HepG2 (cell line): Measurements from ENCODE around the gene WNT2B. TPM values are rescaled to one million over a fixed set of nuclear protein-coding genes. Genes with fewer than 3 reads are reported as not detected.
A peak's percentile ranks its signal among the peaks of the same experiment; 100 is the strongest.
"Not testable (repeated sequence)": the region's sequence is repeated elsewhere in the genome, so short reads cannot be mapped to it uniquely, and the experiment has no call there.

Experiments used
- ATAC-seq: fragments of 200-7000 bp; cut with Tn5 transposase; 3 replicates; pipeline ENCODE4 v1.9.1; 2020; ENCODE audit warnings: mild to moderate bottlenecking, moderate library complexity
- BruUV-seq: library from RNA; stranded (reverse); fragments of 400-500 nt; replicated peaks from 2 replicates; lab custom pipeline; 2021; lab: Mats Ljungman, UMichigan
- CTCF ChIA-PET: fragments of 300-600 bp; formaldehyde crosslinking; extraction: SDS; loops from one replicate; lab custom pipeline; 2021; ENCODE audit warnings: low total read pairs, inconsistent platforms, low intra/inter-chr PET ratio; lab: Yijun Ruan, JAX
- POLR2A ChIA-PET: fragments of 350-600 bp; sonication (Branson Sonifier 250); formaldehyde crosslinking; loops from one replicate; lab custom pipeline; 2020; ENCODE audit warnings: antibody characterized with exemption, inconsistent platforms; lab: Yijun Ruan, JAX
- DNase-seq: peaks from one replicate; pipeline ENCODE4 v3.0.0-alpha.2; 2015; ENCODE audit warnings: low spot score
- FAIRE-seq: peaks from 3 replicates; lab custom pipeline; 2011; peaks lifted over from hg19 to GRCh38; lab: Jason Lieb, UNC
- H2AFZ ChIP-seq: one replicate; pipeline ENCODE4 v1.6.1; 2011; ENCODE audit warnings: low read length, inconsistent platforms
- H3K27ac ChIP-seq: fragments of 300-600 bp; 3 replicates; pipeline ENCODE4 v1.8.0; 2011; ENCODE audit warnings: mixed run types, mild to moderate bottlenecking, mixed read lengths, low read length, inconsistent platforms; ENCODE audit not compliant: insufficient read depth; ENCODE audit errors: extremely low read length
- H3K27me3 ChIP-seq, 2 experiments: fragments of 200-600 bp in 1 of 2; 2 replicates in 1 of 2; 3 replicates in 1 of 2; pipeline versions ENCODE4 v1.6.0 to v1.8.0; 2011; ENCODE audit warnings: low read length in 2 of 2, mild to moderate bottlenecking in 2 of 2, moderate library complexity in 2 of 2, inconsistent platforms in 1 of 2; ENCODE audit not compliant: insufficient read depth in 2 of 2, control insufficient read depth in 1 of 2
- H3K36me3 ChIP-seq, 2 experiments: fragments of 200-600 bp in 1 of 2; replicated peaks in 1 of 2; 2 replicates in 1 of 2; 3 replicates in 1 of 2; pipeline versions ENCODE4 v1.5.1 to v1.8.0; 2011; ENCODE audit warnings: low read length in 2 of 2, inconsistent platforms in 1 of 2; ENCODE audit not compliant: insufficient read depth in 2 of 2, control insufficient read depth in 1 of 2
- H3K4me1 ChIP-seq: 2 replicates; pipeline ENCODE4 v1.5.1; 2012; ENCODE audit warnings: low read length, inconsistent platforms; ENCODE audit not compliant: insufficient read depth
- H3K4me2 ChIP-seq: 2 replicates; pipeline ENCODE4 v1.6.0; 2011; ENCODE audit warnings: low read depth, low read length, inconsistent platforms
- H3K4me3 ChIP-seq, 3 experiments: fragments of 200-600 bp in 1 of 3; sonication (generic), shearing (Covaris generic) in 1 of 3; replicated peaks in 1 of 3; 2 replicates each; pipeline ENCODE4 v1.5.1; 2011 to 2016; ENCODE audit warnings: low read length in 3 of 3, inconsistent platforms in 2 of 3, low read depth in 2 of 3, mild to moderate bottlenecking in 2 of 3, control low read depth in 1 of 3, mixed read lengths in 1 of 3; ENCODE audit not compliant: insufficient read depth in 1 of 3
- H3K79me2 ChIP-seq: one replicate; pipeline ENCODE4 v1.6.1; 2011; ENCODE audit warnings: low read length, inconsistent platforms; ENCODE audit not compliant: insufficient read depth
- H3K9ac ChIP-seq: 2 replicates; pipeline ENCODE4 v1.6.0; 2011; ENCODE audit warnings: mild to moderate bottlenecking, low read depth, low read length, inconsistent platforms; ENCODE audit not compliant: insufficient read depth
- H3K9me3 ChIP-seq: 2 replicates; pipeline ENCODE4 v1.5.1; 2012; ENCODE audit warnings: mild to moderate bottlenecking, low read length
- H4K20me1 ChIP-seq: 2 replicates; pipeline ENCODE4 v1.6.0; 2011; ENCODE audit warnings: inconsistent platforms, mild to moderate bottlenecking, low read length, moderate library complexity; ENCODE audit not compliant: insufficient read depth
- MAFK ChIP-seq, 2 experiments: IDR thresholded peaks in 1 of 2; conservative IDR thresholded peaks in 1 of 2; 2 replicates each; pipeline ENCODE4 v1.6.1; 2011; ENCODE audit warnings: improper control_type of control experiment in 2 of 2, low read length in 2 of 2
- ZNF7 ChIP-seq: IDR thresholded peaks from 2 replicates; pipeline ENCODE4 v1.6.1; 2016; ENCODE audit warnings: missing biosample characterization, missing genetic modification reagents
- WGBS: methylation state at CpG from one replicate; pipeline ENCODE4 v1.1.6; 2017; ENCODE audit warnings: low lambda C conversion rate; 5-methylcytosine and 5-hydroxymethylcytosine counted together
- in situ Hi-C: cut with HindIII; loops from 2 replicates; pipeline ENCODE4 v1.10.0; 2017; ENCODE audit warnings: low pct_unique_long_range_greater_than_20kb; ENCODE audit not compliant: extremely low pct_ligation_motif_present
- intact Hi-C: fragments of 100-400 bp; cut with micrococcal nuclease; formaldehyde crosslinking; loops from one replicate; pipeline ENCODE4 v1.10.0; 2022; ENCODE audit not compliant: unreplicated experiment
- polyA plus RNA-seq, 8 experiments: library from polyadenylated mRNA; depleted of rRNA in 3 of 8; stranded (reverse) in 7 of 8; unstranded in 1 of 8; fragments of >200 nt; fragmentation: Illumina TruSeq in 4 of 8; extraction: Trizol in 4 of 8; gene quantifications; 2 replicates each; pipeline versions ENCODE4 v1.2.1 to v1.2.3, GENCODE V29; 2011 to 2016; ENCODE audit warnings: low read depth in 4 of 8, missing spikeins in 1 of 8, mixed read lengths in 1 of 8; ENCODE audit not compliant: insufficient read depth in 1 of 8
- total RNA-seq, 5 experiments: library from RNA; depleted of rRNA; stranded (reverse); fragments of >200 nt; fragmentation: Illumina TruSeq; extraction: Trizol; gene quantifications; 2 replicates each; pipeline ENCODE4 v1.2.3, GENCODE V29; 2016; ENCODE audit warnings: low read depth in 1 of 5

Gene WNT2B
- total and polyA plus RNA-seq, 2 of the 13 experiments (the other 11 are each of a cell fraction or from before 2014, with no cell fraction given), result 0.11 to 0.32 TPM

DNA sequence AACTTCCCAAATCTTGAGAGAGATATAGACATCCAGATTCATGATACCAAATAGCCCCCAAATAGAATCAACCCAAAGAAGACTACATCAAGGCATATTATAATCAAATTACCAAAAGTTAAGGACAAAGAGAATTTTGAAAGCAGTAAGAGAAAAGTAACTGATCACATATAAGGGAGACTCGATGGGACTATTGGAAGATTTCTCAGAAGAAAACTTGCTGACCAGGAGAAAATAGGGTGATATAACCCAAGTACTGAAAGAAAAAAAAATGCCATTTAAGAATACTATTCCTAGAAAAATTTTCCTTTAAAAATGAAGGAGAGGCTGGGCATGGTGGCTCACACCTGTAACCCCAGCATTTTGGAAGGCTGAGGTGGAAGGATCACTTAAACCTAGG, 30.5 kb upstream of the WNT2B start:
- no peak overlapping the region for H3K4me2 ChIP-seq
- no peak overlapping the region for H2AFZ ChIP-seq
- in situ Hi-C loops (no loop called here), intact Hi-C loops (no loop called here)
- WGBS, result 38% methylated on average over 1 of the region's 1 CpG
- no peaks in the 10 kb centered on the region; a peak in 1 of 5 replicates for H3K27me3 ChIP-seq
- H3K4me3 ChIP-seq, result no peak overlapping the region
- H3K9ac ChIP-seq, result no peak overlapping the region
- ChIA-PET CTCF (no interaction called here), POLR2A (no interaction called here)
- no peak for TF ChIP-seq ZNF7 (CRISPR knock-in tag)
- TF ChIP-seq MAFK (conservative IDR thresholded peaks at IDR 0.05 in 1 of 2, IDR thresholded peaks at IDR 0.05 in 1 of 2; ENCODE audit: low read length in 2 of 2), result 0 out of 4 replicates have a peak, but pooled peaks of 1 of the 2 experiments have one; percentile 21
- no peaks in the 10 kb centered on the region for H4K20me1 ChIP-seq
- no peak for DNase-seq
- no peaks in the 10 kb centered on the region for H3K36me3 ChIP-seq
- no peaks in the 10 kb centered on the region for H3K9me3 ChIP-seq
- H3K79me2 ChIP-seq, result no peaks in the 10 kb centered on the region
- no peak for ATAC-seq
- H3K4me1 ChIP-seq, result no peaks in the 10 kb centered on the region
- no peak overlapping the region for H3K27ac ChIP-seq
- FAIRE-seq, result no peak
- BruUV-seq, result no TSS peak

- H3K4me3 ChIP-seq, CTCF ChIA-PET, in situ Hi-C loops, H3K4me1 ChIP-seq, H4K20me1 ChIP-seq, H3K4me2 ChIP-seq, H3K36me3 ChIP-seq, H2AFZ ChIP-seq, H3K9ac ChIP-seq, H3K27ac ChIP-seq, BruUV-seq, H3K27me3 ChIP-seq, H3K79me2 ChIP-seq, intact Hi-C loops, ATAC-seq, FAIRE-seq, H3K9me3 ChIP-seq, DNase-seq, POLR2A ChIA-PET: not testable (repeated sequence)
- 63% methylated on average over 1 of the region's 1 CpG for WGBS
Measured at GRCh38 chr1:112486063-112486462, 22.7 kb upstream of the WNT2B start.

GRCh38 chr1:112487686-112488085, 21.1 kb upstream of the WNT2B start:
- H4K20me1 ChIP-seq, ATAC-seq, FAIRE-seq, CTCF ChIA-PET, H3K36me3 ChIP-seq, H3K4me1 ChIP-seq, H3K79me2 ChIP-seq, intact Hi-C loops, H2AFZ ChIP-seq, POLR2A ChIA-PET, H3K27me3 ChIP-seq, H3K9me3 ChIP-seq, DNase-seq, H3K4me3 ChIP-seq, H3K9ac ChIP-seq, H3K27ac ChIP-seq, in situ Hi-C loops, BruUV-seq, H3K4me2 ChIP-seq: not testable (repeated sequence)
- 70% methylated on average over 6 of the region's 6 CpGs for WGBS
